NCI-H128 (cell line): ENCODE measurements around the gene PAQR6.

Source experiments
- DNase-seq: peaks from one replicate; lab custom pipeline; 2025; ENCODE audit not compliant: unreplicated experiment; lab: John Stamatoyannopoulos, UW

Gene PAQR6

DNA sequence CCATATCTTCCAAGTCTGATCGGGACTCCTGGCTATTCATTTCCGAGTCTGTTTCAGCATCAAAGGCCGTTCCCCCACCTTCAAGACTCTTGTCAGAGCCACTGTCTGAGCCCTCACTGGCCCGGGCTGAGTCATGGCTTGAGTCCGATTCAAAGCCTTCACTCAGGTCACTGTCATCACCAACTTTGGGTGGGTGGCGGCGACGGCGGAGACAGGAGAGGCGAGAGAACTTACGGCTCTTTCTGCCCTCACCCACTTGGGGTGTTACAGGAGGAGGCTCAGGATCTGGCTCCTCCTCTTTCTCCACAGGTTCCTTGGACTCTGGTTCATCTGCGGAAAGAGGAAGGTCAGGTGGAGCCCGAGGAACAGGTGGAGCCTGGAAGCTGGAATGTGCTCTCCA is 18.2 kb upstream of the PAQR6 start:
- DNase-seq = no peak

GRCh38 chr1:156263288-156263655 is 15.4 kb upstream of the PAQR6 start:
- DNase-seq = no peak

DNA sequence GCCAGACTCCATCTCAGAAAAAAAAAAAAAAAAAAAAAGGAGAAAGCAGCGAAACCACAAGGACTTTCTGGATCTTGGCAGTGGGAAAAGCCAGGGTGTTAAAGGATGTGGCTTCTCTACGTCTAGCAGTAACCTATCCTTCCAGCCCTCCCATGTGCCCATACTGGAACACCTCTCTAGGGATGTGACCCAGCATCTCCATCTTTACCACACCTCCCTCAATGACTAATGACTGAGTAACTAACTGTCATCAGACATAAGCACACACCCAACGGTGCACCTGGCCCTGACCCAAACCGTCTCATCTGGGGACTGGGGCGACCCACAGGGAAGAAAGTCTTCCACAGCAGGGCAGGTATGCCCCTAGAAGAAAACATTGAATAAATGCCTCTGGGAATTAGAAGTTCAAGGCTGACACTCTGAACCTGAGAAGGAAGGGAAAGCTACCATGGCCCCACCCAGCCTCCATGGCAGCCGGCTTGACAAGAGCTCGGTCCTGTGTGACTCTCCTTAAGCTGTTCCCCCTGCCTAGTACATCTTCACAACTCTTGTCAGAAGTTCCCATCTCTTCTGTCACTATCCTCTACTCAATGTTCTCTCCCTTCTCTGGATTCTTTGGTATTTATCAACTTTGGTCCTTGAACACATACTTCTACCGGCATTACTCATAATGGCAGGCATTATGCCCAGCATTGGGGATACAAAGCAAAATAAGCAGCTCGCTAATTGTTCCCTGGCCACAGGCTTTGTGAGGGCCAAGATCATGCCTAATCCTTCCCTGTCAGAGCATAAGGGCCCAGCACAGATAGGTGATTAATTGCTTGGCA is 14.8 kb upstream of the PAQR6 start:
- DNase-seq = no peak

DNA sequence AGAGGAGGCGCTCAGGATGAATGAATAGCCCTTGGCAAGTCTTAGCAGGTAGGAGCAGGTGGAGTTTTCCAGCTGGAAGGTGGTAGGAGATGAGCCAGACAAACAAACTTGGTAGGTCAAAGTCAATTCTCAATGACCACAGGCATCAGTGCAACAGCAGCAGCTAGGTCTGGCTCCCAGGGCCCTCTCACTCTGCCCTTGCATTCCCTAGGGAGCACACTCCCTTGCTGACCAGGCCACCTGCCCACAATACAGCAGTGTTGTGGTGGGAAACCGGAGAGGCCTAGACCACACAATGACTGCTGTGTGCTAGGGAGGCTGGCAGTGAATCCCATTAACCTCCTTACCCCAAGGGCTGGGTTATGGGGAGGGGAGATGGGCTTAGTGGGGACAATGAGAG is 13.0 kb upstream of the PAQR6 start:
- no peak for DNase-seq

GRCh38 chr1:156259805-156260204 is 11.9 kb upstream of the PAQR6 start:
- no peak for DNase-seq

GRCh38 chr1:156258859-156259258 is 11.0 kb upstream of the PAQR6 start:
- DNase-seq = no peak

- no peak for DNase-seq
Observed at GRCh38 chr1:156257711-156258110, 9.9 kb upstream of the PAQR6 start.

DNA sequence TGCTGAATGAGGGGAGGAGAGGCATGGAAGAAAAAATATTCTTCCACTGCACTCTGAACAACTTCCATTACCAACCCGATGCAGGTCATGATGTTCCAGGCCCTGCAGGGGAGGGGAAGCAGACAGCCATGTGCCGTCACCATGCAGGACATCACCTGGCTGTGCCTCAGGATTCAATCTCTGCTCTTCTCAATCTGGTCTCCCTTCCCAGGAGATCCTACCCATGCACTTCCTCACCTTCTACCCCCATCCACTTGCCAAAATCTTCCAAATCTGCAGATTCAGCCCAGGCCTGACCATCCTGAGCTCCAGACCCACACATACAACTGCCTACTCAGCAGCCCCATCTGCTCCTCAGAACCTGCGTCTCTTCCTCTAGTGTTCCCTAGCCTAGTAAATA is 5.8 kb upstream of the PAQR6 start:
- DNase-seq = no peak

GRCh38 chr1:156251527-156251926 is 3.7 kb upstream of the PAQR6 start:
- DNase-seq = no peak

GRCh38 chr1:156249593-156249992 is 1.7 kb upstream of the PAQR6 start:
- DNase-seq = no peak

DNA sequence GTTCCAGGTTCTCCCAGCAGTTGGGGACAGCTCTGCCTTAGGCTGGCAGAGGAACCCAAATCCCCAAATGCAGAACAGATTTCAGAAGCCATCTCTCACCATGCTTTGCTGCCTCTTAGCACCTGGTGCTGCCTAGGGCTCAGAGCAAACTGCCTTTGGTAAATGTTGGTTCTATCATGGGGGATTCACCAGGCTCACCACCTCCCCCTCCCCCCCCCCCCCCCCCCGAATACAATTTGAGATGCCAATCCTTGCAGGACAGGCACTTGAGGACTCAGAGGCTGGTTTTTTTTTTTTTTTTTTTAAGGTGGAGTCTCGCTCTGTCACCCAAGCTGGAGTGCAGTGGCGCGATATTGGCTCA is 447 bp upstream of the PAQR6 start:
- no peak for DNase-seq

- DNase-seq = no peak
Observed at GRCh38 chr1:156246781-156247459, 936 bp downstream of the PAQR6 start.

GRCh38 chr1:156246241-156246780 is 1.5 kb downstream of the PAQR6 start:
- DNase-seq = no peak

DNA sequence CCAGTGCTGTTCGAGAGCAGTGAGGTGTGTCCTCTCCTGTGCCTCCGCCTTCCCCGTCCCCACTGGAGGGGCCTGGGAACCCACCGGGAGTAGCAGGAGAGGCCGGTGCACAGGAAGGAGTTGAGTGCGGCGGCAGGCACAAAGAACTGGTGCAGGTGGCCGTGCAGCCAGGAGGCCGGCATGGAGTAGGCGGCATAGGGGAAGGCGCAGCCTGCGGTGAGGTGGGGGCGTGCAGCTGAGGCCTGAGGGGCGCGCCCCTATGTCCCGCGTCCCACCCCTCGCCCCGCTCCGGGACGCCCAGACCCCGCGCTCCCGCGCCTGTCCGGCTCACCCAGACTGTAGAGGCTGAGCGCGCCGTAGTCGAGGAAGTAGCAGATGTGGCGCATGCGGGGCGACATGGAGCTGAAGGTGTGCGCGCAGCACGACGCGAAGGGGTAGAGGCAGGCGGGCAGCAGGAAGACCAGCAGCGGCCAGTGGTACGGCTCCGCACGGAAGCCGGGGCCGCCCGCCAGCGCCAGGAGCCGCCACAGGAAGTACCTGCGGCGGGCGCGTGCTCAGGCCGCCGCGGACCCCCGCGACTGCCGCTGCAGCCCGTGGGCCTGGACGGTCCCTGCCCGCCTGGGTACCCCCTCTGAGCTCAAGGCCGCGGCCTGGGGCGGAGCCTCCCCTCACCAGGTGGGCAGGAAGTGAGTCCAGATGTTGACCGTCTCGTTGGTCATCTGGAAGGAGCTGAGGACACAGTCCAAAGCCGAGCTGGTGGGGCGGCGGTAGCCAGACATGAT is 2.2 kb downstream of the PAQR6 start:
- no peak for DNase-seq

- no peak for DNase-seq
Observed at GRCh38 chr1:156244712-156245111, 3.1 kb downstream of the PAQR6 start.

DNA sequence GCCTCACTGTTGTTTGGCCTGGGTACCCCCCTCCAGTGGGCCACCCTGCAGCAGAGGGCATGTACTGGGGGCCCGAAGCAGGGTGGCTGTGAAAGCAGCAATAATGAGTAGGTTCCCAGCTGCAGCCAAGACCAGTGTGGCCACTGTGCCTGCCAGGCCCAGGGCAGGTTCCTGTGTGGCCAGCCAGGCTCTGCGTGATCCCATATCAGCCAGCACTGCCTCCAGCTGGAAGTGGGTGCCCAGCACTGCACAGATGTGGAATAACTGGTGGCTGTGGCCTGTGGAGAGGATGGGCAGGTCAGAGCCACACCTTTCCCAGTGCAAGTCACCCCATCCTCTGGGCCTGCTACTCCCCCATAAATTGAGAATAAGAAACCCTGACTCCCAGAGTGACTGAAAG is 3.7 kb downstream of the PAQR6 start:
- DNase-seq = no peak

DNA sequence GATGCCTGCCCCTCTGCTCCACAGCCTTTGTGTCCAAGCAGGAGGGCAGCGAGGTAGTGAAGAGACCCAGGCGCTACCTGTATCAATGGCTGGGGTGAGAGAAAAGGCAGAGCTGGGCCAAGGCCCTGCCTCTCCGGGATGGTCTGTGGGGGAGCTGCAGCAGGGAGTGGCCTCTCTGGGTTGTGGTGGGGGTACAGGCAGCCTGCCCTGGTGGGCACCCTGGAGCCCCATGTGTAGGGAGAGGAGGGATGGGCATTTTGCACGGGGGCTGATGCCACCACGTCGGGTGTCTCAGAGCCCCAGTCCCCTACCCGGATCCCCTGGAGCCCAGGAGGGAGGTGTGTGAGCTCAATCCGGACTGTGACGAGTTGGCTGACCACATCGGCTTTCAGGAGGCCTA is 5.1 kb downstream of the PAQR6 start:
- no peak for DNase-seq

- no peak for DNase-seq
Observed at GRCh38 chr1:156241926-156242325, 5.9 kb downstream of the PAQR6 start, which contains the start of gene BGLAP. Gene BGLAP, plus strand, starts transcription at chr1:156242184. Its CDS starts 48 bp downstream, at chr1:156242232.

GRCh38 chr1:156241311-156241811 is 6.5 kb downstream of the PAQR6 start:
- DNase-seq = no peak

- DNase-seq = no peak
Observed at GRCh38 chr1:156238248-156238647, 9.6 kb downstream of the PAQR6 start.

- DNase-seq = no peak
Observed at GRCh38 chr1:156236164-156236563, 11.7 kb downstream of the PAQR6 start.
